GM12874 (cell line): ENCODE data around the gene MYO5B.

Experiments used
- TF ChIP-seq, protein P1 (sequence below): IDR thresholded peaks from 2 replicates; pipeline ENCODE4 v1.5.1; 2011; ENCODE audit warnings: low read depth, mild to moderate bottlenecking, control low read depth, low read length, moderate library complexity; ENCODE audit not compliant: insufficient read depth

Gene MYO5B

DNA sequence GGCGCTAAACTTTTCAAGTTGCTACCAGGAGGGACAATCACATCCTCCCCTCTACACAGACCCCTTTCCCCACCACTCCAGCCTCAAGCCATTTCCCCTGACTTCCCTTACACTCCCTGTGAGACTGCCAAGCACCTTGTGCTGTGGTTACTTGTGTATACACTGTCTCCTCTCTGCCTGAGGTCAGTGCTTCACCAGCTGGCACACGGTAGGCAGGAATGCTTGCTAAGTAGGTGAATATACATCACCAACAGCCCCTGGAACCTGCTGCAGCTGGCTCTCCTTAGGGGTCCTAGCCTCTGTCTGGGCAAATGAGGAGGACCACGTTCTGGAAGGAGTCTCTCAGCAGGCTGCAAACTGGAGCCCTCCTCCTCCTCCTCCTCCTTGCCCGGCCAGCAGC lies 343.3 kb downstream of the MYO5B start:
- TF ChIP-seq, protein P1, sequence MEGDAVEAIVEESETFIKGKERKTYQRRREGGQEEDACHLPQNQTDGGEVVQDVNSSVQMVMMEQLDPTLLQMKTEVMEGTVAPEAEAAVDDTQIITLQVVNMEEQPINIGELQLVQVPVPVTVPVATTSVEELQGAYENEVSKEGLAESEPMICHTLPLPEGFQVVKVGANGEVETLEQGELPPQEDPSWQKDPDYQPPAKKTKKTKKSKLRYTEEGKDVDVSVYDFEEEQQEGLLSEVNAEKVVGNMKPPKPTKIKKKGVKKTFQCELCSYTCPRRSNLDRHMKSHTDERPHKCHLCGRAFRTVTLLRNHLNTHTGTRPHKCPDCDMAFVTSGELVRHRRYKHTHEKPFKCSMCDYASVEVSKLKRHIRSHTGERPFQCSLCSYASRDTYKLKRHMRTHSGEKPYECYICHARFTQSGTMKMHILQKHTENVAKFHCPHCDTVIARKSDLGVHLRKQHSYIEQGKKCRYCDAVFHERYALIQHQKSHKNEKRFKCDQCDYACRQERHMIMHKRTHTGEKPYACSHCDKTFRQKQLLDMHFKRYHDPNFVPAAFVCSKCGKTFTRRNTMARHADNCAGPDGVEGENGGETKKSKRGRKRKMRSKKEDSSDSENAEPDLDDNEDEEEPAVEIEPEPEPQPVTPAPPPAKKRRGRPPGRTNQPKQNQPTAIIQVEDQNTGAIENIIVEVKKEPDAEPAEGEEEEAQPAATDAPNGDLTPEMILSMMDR = no peak

DNA sequence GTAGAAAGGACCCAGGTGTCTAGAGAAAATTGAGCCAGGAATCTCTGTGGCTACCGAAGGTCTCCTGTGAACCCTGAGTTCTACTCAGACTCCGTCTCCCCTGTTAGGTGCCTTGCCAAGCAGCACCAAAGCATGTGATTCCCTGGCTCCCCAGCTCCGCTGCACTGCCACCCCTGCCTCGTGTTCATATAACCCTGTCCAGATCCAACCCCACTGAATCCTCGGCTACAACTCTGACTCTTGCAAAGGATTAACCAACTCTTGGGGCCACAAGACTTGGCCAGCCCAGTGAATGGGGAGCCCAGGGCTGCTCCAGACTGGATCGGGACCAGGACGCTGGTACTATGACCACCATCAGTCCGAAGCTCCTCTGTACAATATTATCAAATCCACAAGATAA lies 344.3 kb downstream of the MYO5B start:
- TF ChIP-seq, protein P1 = no peak

DNA sequence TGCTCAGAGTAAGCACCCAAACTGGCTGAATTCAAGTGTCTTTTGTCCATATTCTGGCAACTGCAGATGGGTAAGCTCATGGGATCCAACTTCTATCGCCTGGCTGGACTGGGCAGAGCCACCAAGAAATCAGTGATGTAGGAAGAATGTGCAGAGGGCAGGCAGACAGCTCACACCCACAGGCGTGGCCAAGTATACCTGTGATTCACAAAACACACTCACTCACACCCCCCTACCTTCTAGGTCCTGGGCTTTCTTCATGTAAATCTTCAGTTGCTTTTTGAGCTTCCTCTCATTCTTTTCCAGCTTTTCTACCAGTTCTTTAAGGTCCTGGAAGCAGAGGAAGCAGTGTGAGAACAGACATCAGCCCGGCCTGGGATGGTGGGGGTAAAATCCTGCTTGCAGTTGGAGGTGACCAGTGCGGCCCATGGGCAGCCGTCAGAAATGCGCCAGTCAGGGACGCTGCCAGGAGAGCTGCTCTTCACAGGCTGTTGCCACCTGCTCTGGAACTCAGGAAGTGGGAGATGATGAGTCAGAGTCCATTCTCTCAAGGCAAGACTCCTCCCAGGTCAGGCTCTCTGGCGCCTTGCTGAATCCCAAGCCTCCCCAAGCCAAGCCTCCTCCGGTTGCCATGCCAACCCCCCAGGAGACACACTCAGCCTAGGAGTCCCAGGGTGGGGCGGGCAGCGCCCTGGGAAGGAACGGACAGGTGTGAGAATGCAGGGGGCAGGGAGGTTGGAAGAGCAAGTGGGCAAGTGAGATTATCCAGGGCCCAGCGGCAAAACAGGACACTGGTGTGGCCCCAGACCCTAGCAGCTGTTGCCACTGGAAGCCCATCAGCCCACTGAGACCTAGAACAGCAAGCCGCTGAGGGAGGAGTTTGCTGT lies 345.4 kb downstream of the MYO5B start:
- TF ChIP-seq, protein P1 = no peak

DNA sequence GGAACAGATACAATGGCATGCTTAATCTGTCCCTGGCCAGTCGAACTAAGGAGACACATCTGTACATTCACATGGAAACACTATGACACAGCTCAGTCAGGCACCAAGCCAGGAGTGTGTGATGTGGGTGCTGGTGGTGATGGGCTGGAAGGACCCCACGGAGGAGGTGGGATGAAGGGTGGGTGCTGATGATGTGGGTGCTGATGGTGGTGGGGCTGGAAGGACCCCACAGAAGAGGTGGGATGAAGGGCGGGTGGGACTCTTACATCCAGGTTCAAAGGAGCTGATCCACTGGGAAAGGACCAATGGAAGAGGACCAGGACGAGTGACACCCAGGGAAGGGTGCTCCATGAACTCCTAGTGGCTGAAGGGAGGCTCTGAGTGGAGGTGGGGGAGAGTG lies 346.8 kb downstream of the MYO5B start:
- TF ChIP-seq, protein P1 = no peak

DNA sequence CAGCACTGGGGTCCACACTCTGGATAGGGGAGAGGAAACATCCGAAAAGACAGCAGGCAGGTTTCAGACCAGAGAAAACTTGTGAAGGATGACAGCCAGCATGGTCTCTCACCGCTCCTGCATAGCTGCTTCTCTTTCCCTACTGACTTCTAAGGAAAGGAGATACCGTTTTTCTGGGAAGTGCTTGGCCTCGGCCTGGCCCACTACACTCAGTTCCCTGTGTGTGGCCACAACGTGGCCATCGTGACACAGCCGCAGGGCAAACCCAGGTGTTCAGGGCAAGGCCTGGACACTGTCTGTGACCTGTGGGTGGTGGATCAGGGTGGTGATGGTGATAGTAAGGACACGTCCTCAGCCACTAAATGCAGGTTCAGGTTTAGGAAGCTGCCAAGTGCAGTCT lies 347.4 kb downstream of the MYO5B start:
- TF ChIP-seq, protein P1 = no peak

DNA sequence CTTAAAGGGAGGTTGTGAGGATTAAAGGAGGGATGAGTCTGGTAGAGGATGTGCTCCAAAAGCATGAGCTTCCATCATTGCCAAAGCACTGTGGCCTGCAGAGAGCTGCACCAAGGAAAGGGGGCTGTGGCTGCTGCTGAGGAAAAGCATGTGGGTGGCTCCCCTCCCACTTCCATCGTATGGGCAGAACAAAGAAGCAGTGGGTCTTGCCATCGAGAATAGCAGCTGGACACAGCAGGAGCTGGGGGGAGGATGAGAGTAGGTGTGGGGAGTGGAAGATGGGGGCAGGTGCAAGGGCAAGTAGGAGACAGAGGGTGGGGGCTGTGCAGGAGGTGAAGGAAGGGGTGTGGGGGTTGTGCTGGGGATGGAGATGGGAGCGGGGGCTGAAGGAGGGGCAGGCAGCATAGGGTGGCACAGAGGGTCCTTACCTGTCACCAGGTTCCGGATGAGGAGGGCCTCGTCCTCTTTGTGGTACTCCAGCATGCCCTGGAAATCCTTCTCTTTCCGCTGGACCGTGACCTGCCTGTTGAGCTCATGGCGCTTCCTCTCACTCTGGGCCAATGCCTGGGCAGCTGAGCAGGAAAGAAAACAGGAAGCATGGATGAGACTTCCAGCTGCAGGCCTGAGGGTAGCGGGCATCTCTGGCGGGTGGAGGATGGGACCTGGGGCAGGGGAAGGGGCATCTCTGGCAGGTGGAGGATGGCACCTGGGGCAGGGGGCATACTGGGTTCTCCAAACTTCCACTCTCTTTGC lies 348.1 kb downstream of the MYO5B start:
- TF ChIP-seq, protein P1 = no peak

DNA sequence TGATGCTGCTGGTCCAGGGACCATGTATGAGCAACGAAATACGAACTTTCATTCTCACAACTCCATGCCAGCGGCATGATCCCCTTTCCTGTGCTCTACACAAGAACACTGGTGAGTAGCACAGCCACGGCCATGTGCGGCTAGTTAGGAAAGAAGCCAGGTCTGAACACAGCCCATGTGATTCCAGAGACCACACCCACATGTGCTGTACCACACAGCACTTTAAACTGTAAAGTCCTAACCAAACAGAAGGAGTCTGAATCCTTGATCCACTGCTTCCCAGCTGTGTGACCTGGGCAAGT lies 348.6 kb downstream of the MYO5B start:
- TF ChIP-seq, protein P1 = no peak
